Fibroblast of upper back skin (primary cell): ENCODE results near the gene CERS1.
"Not testable (repeated sequence)": the region's sequence is repeated elsewhere in the genome, so short reads cannot be mapped to it uniquely, and the experiment has no call there.

Experiments
- DNase-seq: peaks from one replicate; pipeline ENCODE4 v3.0.0-alpha.2; 2013

The CERS1 gene

GRCh38 chr19:18917593-18917992 is 21.6 kb upstream of the CERS1 start:
- DNase-seq, result not testable (repeated sequence)

DNA sequence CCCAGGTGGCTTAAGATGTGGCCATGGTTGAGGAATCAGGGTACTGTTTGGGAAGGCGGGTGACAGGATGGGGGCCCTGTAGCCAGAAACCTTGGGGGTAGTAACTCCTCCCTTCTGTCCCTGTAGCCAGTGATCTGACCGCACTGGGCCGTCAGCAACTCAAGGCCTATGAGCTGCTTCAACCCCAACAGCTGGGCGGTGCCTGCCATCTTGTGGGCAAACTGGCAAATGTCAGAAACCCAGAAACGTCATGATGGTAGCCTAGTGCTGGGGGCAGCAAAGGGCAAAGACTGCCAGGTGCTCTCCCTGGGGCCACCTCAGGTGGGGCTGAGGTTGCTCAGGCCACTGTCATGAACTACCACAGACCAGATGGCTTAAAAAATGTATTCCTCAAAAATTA is 19.7 kb upstream of the CERS1 start:
- DNase-seq, result peak; percentile 19

DNA sequence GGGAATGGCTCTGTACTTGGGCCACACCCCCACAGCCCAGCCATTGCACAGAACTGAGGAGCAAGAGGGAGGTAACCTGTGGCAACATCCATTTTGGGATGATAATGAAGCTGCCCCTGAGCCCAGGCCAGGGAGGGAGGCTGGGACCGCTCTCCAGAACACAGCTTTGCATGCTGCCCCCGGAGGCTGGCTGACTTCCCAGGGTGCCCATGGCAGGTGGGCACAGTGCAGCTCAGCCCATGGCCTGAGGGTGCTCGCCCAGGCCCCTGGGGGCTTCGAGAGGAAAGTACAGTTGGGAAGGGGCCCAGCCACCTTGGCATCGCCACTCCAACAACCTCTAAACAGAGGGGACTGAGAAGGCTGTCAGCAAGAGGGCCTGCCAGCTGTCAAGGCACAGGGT is 17.5 kb upstream of the CERS1 start:
- no peak for DNase-seq

DNA sequence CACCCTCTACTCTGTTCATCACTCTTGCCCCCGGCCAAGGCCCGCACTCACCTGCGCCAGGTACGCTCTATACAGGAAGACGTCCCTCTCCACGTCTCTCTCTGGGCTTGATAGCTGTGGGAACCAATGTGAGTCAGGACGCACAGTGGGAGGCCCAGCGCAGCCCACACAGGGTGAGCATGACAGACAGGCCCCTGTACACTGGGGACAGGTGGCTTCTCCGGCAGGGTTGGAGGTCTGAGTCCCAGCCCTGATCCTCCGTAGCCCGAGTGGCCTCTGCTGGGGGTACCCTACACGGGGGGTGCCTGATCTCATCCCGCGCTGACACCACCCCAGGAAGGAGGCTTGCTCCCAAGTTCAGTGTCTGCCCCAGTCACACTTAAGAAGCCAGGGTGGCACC is 17.0 kb upstream of the CERS1 start:
- no peak for DNase-seq

GRCh38 chr19:18910801-18911436 is 15.0 kb upstream of the CERS1 start:
- no peak for DNase-seq

- DNase-seq, result no peak
These were observed 14.1 kb upstream of the CERS1 start for GRCh38 chr19:18910010-18910409.

- no peak for DNase-seq
These were observed 13.1 kb upstream of the CERS1 start for GRCh38 chr19:18908917-18909619.

- DNase-seq, result no peak
These were observed 10.9 kb upstream of the CERS1 start for GRCh38 chr19:18906605-18907519.

- DNase-seq, result no peak
These were observed 9.7 kb upstream of the CERS1 start for GRCh38 chr19:18905513-18906236.

GRCh38 chr19:18905058-18905456 is 9.1 kb upstream of the CERS1 start:
- DNase-seq, result no peak

- DNase-seq, result no peak
These were observed 8.5 kb upstream of the CERS1 start for GRCh38 chr19:18904334-18905057.

DNA sequence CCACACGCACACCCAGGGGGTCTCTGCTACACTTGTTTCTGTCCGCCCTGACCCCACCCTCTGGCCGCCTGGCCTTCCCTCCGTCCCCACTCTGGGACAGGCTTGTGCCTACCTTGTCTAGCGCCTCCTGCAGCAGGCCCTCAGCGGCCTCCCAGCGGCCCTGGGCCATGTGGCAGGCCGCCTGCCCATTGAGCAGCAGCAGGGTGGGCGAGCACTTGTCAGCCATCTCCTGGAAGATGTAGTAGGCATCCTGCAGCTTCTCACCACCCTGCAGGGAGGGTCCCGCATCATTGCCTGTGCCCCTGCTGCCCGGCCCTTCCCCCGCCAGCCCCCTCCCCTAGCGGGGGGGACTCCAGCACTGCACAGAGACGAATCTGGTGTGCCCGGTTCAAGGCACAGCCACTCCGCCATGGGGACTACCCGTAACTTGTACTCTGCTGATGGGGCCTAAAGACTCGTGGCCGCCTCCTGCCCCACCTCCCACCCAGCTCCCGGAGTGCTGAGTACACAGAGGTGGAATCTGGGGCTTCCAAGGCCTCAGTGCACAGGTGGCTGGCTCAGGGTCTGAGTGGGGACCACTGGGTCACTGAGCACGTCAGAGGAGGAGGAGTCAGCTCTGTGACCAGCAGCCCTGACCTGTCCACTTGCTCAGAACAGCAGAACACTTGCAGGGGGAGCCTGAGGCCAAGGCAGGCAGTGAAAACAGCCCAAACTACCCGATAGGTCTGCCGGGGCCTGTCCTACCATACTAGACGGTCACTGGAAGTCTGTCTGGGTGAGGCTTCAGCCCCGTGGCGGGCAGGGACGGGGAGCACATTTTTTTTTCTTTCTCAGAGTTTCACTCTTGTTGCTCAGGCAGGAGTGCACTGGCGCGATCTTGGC is 7.4 kb upstream of the CERS1 start:
- DNase-seq, result no peak

GRCh38 chr19:18902519-18902918 is 6.6 kb upstream of the CERS1 start:
- not testable (repeated sequence) for DNase-seq

DNA sequence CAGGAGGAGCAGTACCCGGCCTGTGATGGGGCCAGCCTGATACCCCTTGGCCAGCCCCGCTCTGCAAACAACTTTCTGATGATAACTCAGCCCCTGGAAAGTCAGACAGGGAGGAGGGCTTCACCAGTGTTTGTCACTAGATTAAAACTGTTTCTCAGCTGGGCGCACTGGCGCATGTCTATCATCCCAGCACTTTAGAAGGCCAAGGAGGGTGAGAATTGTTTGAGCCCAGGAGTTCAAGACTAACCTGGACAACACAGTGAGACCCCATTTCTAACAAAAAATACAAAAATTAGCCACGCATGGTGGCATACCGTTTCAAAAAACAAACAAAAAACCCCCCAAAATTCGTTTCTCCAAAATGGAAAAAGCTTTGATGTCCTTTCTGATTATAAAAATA is 5.5 kb upstream of the CERS1 start:
- no peak for DNase-seq

GRCh38 chr19:18900700-18901481 is 4.9 kb upstream of the CERS1 start:
- DNase-seq, result no peak

- no peak for DNase-seq
These were observed 3.9 kb upstream of the CERS1 start for GRCh38 chr19:18899624-18900560.

DNA sequence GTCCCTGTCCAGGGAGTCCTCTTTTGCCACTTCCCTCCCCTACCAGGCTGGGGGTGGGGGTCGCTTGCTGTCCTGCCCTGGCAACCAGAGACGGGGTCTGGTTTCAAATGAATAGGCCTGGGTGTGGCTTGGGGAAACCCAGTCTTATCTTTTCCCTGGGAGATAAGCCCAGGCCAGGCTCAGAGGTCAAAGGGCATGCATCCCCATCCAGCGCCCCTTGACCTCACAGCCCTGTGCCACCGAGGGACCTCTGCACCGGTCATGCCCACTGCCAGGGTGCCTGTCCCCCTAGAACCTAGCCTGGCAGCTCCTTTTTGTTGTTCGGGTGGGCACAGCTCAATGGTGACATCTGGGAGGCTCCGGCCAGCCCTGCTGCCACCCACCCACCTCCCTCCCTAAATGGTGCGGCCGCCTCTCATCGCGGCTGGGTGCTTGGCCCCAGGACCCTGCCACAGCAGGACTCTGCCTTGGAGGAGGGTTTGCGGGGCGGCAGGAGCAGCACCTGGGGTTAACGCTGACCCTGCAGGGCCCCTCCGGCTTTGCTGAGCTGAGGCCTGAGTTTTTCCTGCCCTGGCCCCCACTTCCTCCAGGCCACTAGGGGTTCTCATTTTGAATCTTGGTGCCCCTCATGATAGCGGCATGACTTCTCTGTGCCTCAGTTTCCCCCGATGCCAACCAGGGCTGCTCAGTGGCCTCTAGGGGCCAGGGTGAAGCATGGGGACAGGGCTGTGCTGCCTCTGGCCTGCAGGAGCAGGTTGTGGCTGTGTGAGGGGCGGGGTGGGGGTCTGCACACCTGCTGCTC is 2.9 kb upstream of the CERS1 start:
- DNase-seq, result no peak

DNA sequence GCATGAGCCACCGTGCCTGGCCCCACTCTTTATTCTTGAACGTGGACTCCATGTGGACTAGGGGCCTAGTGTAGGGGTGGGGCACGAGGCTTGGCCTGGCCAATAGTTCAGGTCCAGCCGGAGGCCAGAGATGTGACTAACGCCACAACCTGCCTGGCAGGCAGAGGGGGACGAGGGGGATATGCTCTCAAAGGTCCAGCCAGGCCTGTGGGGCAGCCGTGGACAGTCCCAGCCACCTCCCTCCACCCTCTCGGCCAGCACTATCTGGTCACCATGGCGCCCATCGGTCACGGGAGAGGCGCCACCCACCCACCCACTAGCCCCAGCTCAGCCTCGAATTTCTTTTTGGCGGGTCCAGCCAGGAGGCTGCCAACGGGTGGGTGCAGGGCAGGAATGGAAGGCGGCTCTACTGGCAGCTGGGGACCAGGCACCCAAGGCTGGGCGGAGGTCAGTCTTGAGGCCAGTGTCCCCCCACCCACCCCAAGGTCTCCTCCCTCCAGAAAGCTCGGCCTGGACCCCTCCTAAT is 2.2 kb upstream of the CERS1 start:
- no peak for DNase-seq
